ENCODE results near the gene CWC22.
"Not testable (repeated sequence)": the region's sequence is repeated elsewhere in the genome, so short reads cannot be mapped to it uniquely, and the experiment has no call there.

CWC22 gene

DNA sequence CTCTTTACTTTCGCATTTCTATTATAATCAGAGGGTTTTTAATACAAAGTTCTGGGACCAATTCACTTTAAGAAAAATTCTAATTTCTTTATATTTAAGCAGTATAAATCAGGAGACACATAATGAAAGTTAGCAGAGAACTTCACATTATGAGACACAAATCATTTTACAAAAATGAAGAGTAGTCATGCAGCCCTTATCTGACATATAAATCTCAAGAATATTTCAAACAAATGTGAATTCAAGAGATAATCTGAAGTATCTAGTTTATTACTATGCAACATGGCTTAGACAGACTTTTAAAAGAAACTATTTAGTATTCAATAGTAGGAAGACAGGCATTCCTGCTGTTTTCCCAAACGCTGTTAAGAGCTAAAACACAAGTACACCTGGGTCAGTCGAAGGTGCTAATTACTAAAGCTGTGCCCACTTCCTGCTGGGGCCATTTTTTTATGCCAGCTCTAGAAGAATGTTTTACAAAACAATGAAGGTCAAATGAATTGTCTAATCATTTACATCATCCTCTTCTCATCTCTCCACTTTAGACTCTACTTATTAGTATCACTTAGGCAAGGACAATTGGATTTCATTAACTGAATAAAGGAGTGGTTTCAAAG lies 40.2 kb downstream of the CWC22 start:
- no peak for TF ChIP-seq POLR2AphosphoS5 (IDR thresholded peaks at IDR 0.05; ENCODE audit: low read depth)
- TF ChIP-seq GABPA (IDR thresholded peaks at IDR 0.05; ENCODE audit: low read depth): no peak
- no peak for TF ChIP-seq SPI1 (IDR thresholded peaks at IDR 0.05; ENCODE audit: borderline replicate concordance, low read depth)
- no peak for TF ChIP-seq CTCF (IDR thresholded peaks at IDR 0.05; ENCODE audit: insufficient read depth, low read length)
- no peak for TF ChIP-seq REST (IDR thresholded peaks at IDR 0.05; ENCODE audit: insufficient replicate concordance, low read depth)
- Histone ChIP-seq H3K4me3 (replicated peaks; ENCODE audit: insufficient read depth, low read length) (no peak overlapping the region), H3K27ac (replicated peaks) (no peak overlapping the region), H3K27me3 (ENCODE audit: insufficient read depth, poor library complexity, severe bottlenecking) (no peaks in the 10 kb centered on the region)
- DNase-seq (ENCODE audit: low read depth in 1 of 2, low spot score in 1 of 2): no peak

DNA sequence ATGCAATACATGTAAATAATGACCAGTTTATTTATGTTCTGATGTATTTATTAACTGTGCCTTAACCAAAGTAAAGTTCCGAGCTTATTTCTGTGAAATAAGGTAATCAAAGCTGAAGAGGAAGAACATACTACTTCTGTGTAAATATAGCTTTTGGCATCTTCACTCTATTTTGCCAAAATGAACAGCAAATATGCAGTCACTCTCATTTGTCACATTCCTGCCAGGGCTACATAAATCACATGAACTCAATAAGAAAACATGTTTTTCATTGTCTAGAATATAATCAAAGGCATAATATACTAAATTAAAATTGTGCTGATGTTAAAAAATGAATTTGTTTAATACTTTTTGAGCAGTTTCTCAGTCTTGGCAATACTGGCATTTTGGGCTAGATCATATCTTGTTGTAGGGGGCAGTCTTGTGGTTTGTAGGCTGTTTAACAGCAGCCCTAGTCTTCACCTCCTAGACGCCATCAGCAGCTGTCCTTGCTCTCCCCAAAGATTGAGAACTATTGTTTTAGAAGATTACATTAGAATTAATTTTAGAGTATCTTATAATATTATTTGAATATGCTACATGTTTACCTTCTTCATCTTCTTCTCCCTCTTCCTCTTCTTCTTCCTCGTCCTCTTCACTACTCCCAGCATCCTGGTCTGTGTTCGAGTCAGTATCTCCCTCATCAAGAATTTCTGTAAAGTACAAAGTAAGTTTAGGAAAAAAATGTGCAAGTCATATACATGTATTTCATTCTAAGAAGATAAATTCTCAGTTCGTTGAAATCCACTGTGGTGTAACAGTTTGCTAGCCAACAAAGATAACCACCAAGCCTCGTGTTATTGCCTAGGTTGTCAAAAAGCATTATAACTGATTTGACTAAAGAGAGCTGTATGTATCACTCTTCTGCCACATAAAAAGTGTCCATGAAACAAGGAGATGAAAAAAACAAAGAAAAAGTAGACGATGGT lies 41.5 kb downstream of the CWC22 start:
- Histone ChIP-seq H3K27ac (replicated peaks) (no peak overlapping the region), H3K4me3 (replicated peaks; ENCODE audit: insufficient read depth, low read length) (no peak overlapping the region), H3K27me3 (ENCODE audit: insufficient read depth, poor library complexity, severe bottlenecking) (no peaks in the 10 kb centered on the region)
- TF ChIP-seq POLR2AphosphoS5 (IDR thresholded peaks at IDR 0.05; ENCODE audit: low read depth) (no peak), CTCF (IDR thresholded peaks at IDR 0.05; ENCODE audit: insufficient read depth, low read length) (no peak), REST (IDR thresholded peaks at IDR 0.05; ENCODE audit: insufficient replicate concordance, low read depth) (no peak), GABPA (IDR thresholded peaks at IDR 0.05; ENCODE audit: low read depth) (no peak), SPI1 (IDR thresholded peaks at IDR 0.05; ENCODE audit: borderline replicate concordance, low read depth) (no peak)
- no peak for DNase-seq (ENCODE audit: low read depth in 1 of 2, low spot score in 1 of 2)

DNA sequence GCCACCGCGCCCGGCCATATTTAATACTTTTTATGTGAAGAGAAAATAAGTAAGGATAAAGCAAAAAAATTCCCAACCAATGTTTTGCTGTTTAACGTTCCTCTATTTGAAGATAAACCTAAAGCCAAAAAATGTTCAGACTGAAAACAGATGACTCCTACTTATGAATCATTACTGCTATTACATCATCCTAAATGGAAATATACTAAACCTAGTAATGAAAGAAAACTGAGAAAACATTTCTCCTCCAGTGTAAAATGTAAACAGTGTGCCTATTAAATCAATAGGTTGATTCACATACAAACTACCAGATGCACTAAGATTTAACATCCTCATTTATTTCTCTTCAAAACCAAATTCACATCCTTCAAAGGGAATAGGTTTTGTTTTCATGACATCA lies 43.5 kb downstream of the CWC22 start:
- Histone ChIP-seq H3K4me3 (replicated peaks; ENCODE audit: insufficient read depth, low read length) (no peak overlapping the region), H3K27ac (replicated peaks) (no peak overlapping the region), H3K27me3 (ENCODE audit: insufficient read depth, poor library complexity, severe bottlenecking) (no peaks in the 10 kb centered on the region)
- no peak for TF ChIP-seq POLR2AphosphoS5 (IDR thresholded peaks at IDR 0.05; ENCODE audit: low read depth)
- no peak for TF ChIP-seq SPI1 (IDR thresholded peaks at IDR 0.05; ENCODE audit: borderline replicate concordance, low read depth)
- no peak for TF ChIP-seq GABPA (IDR thresholded peaks at IDR 0.05; ENCODE audit: low read depth)
- TF ChIP-seq CTCF (IDR thresholded peaks at IDR 0.05; ENCODE audit: insufficient read depth, low read length): no peak
- TF ChIP-seq REST (IDR thresholded peaks at IDR 0.05; ENCODE audit: insufficient replicate concordance, low read depth): no peak
- no peak for DNase-seq (ENCODE audit: low read depth in 1 of 2, low spot score in 1 of 2)

DNA sequence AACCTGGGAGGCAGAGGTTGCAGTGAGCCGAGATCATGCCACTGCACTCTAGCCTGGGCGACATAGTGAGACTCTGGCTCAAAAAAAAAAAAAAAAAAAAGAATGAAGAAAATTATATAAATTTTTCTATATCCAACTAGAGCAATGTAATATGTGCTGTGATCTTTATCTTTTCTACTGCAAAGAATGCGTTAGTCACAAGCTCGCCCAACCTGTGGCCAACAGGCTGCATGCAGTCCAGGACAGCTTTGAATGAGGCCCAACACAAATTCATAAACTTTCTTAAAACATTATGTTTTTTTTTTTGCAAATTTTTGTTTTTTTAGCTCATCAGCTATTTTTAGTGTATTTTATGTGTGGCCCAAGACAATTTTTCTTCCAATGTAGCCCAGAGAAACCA lies 48.8 kb downstream of the CWC22 start:
- DNase-seq (ENCODE audit: low read depth in 1 of 2, low spot score in 1 of 2); H3K4me3 ChIP-seq (replicated peaks; ENCODE audit: insufficient read depth, low read length); H3K27me3 ChIP-seq (ENCODE audit: insufficient read depth, poor library complexity, severe bottlenecking); H3K27ac ChIP-seq (replicated peaks): not testable (repeated sequence)
